HG02678 (cell line): Measurements from ENCODE around the gene PLCL1.
"Not testable (repeated sequence)": the region's sequence is repeated elsewhere in the genome, so short reads cannot be mapped to it uniquely, and the experiment has no call there.

ENCODE experiments used
- ATAC-seq: cut with Tn5 transposase; IDR thresholded peaks from one replicate; pipeline ENCODE4 v1.9.1; 2021; ENCODE audit warnings: mild to moderate bottlenecking, moderate library complexity; ENCODE audit not compliant: unreplicated experiment

Gene PLCL1

GRCh38 chr2:198157314-198157713 lies 352.9 kb downstream of the PLCL1 start:
- no peak for ATAC-seq

GRCh38 chr2:198161151-198161550 lies 356.8 kb downstream of the PLCL1 start:
- ATAC-seq = no peak

GRCh38 chr2:198162276-198162675 lies 357.9 kb downstream of the PLCL1 start:
- no peak for ATAC-seq

GRCh38 chr2:198164843-198165242 lies 360.4 kb downstream of the PLCL1 start:
- ATAC-seq = no peak

GRCh38 chr2:198165289-198165688 lies 360.9 kb downstream of the PLCL1 start:
- no peak for ATAC-seq

- ATAC-seq = no peak
Measured at GRCh38 chr2:198167346-198167745, 363.0 kb downstream of the PLCL1 start.

GRCh38 chr2:198168651-198169050 lies 364.3 kb downstream of the PLCL1 start:
- no peak for ATAC-seq

GRCh38 chr2:198173242-198173641 lies 368.8 kb downstream of the PLCL1 start:
- no peak for ATAC-seq

- ATAC-seq = no peak
Measured at GRCh38 chr2:198173864-198174263, 369.5 kb downstream of the PLCL1 start.

- ATAC-seq = no peak
Measured at GRCh38 chr2:198175271-198175670, 370.9 kb downstream of the PLCL1 start.

GRCh38 chr2:198177040-198177439 lies 372.6 kb downstream of the PLCL1 start:
- ATAC-seq = no peak

GRCh38 chr2:198178766-198179165 lies 374.4 kb downstream of the PLCL1 start:
- no peak for ATAC-seq

GRCh38 chr2:198186257-198186656 lies 381.9 kb downstream of the PLCL1 start:
- no peak for ATAC-seq

GRCh38 chr2:198187841-198188240 lies 383.4 kb downstream of the PLCL1 start:
- ATAC-seq = no peak

GRCh38 chr2:198188982-198189381 lies 384.6 kb downstream of the PLCL1 start:
- no peak for ATAC-seq

GRCh38 chr2:198191651-198192050 lies 387.3 kb downstream of the PLCL1 start:
- ATAC-seq = no peak

- not testable (repeated sequence) for ATAC-seq
Measured at GRCh38 chr2:198196556-198196955, 392.2 kb downstream of the PLCL1 start.
